ENCODE measurements around the gene DSG3. TPM values are rescaled to one million over a fixed set of nuclear protein-coding genes. Genes with fewer than 3 reads are reported as not detected.

Gene DSG3
- total RNA-seq, 1 experiment from 2014 or later = 0.04 TPM

DNA sequence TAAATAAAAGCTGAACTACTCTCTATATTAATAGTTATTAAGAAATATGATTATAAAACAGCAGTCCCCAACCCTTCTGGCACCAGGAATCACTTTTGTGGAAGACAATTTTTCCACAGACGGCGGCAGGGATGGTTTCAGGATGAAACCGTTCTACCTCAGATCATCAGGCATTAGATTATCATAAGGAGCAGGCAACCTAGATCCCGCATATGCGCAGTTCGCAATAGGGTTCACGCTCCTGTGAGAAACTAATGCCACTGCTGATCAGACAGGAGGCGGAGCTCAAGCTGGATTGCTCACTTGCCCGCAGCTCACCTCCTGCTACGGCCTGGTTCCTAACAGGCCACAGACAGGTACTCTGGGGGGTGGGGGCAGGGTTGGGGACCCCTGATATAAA is 31.1 kb downstream of the DSG3 start:
- H3K79me1 ChIP-seq (ENCODE audit: insufficient read depth, low read depth, low read length, poor library complexity, severe bottlenecking) = no peaks in the 10 kb centered on the region
- no peaks in the 10 kb centered on the region for H3K27me3 ChIP-seq (ENCODE audit: insufficient read depth, low read length)
- H3K56ac ChIP-seq (ENCODE audit: insufficient read length, low read depth, low read length) = no peak overlapping the region
- H4K20me1 ChIP-seq (ENCODE audit: control insufficient read depth, insufficient read depth, insufficient read length) = no peaks in the 10 kb centered on the region
- no peak overlapping the region for H2BK12ac ChIP-seq (ENCODE audit: insufficient read length, low read depth, low read length)
- H2BK5ac ChIP-seq (ENCODE audit: insufficient read length, low read length) = no peak overlapping the region
- Mint-ChIP-seq H3K36me3 (ENCODE audit: insufficient read depth in 1 of 3, low read depth in 3 of 3) (peaks cover 0 to 7% (median 0%) of the 10 kb centered on the region in 3 experiments; a peak in 2 of 7 replicates), H3K27ac (no peak overlapping the region), H3K4me1 (no peaks in the 10 kb centered on the region), H3K9me3 (peaks cover 5 to 9% of the 10 kb centered on the region in 2 experiments; a peak in 4 of 5 replicates), H3K27me3 (ENCODE audit: low read depth) (no peaks in the 10 kb centered on the region), H3K4me3 (no peak overlapping the region)
- TF ChIP-seq, protein P1, sequence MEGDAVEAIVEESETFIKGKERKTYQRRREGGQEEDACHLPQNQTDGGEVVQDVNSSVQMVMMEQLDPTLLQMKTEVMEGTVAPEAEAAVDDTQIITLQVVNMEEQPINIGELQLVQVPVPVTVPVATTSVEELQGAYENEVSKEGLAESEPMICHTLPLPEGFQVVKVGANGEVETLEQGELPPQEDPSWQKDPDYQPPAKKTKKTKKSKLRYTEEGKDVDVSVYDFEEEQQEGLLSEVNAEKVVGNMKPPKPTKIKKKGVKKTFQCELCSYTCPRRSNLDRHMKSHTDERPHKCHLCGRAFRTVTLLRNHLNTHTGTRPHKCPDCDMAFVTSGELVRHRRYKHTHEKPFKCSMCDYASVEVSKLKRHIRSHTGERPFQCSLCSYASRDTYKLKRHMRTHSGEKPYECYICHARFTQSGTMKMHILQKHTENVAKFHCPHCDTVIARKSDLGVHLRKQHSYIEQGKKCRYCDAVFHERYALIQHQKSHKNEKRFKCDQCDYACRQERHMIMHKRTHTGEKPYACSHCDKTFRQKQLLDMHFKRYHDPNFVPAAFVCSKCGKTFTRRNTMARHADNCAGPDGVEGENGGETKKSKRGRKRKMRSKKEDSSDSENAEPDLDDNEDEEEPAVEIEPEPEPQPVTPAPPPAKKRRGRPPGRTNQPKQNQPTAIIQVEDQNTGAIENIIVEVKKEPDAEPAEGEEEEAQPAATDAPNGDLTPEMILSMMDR (conservative IDR thresholded peaks at IDR 0.05) = no peak
- no peak overlapping the region for H3K27ac ChIP-seq (ENCODE audit: insufficient read length, low read depth, low read length)
- WGBS (ENCODE audit: extremely low coverage, insufficient read length, low lambda C conversion rate) = no CpG with 5 or more reads among the region's 10 CpGs
- no peak for DNase-seq
- no peaks in the 10 kb centered on the region for H3K79me2 ChIP-seq (ENCODE audit: insufficient read depth, low read length)
- no peak overlapping the region for H3K4me2 ChIP-seq (ENCODE audit: insufficient read depth, insufficient read length, low read length)
- H2BK120ac ChIP-seq (ENCODE audit: low read depth, low read length, poor library complexity, severe bottlenecking) = no peak overlapping the region
- H3K9ac ChIP-seq (ENCODE audit: extremely low read depth, insufficient read length, low read length) = no peak overlapping the region
- no peak overlapping the region for H3T11ph ChIP-seq (ENCODE audit: low read length)
- H3K4ac ChIP-seq (ENCODE audit: low read depth, low read length) = no peak overlapping the region
- no peak overlapping the region for H2BK20ac ChIP-seq (ENCODE audit: low read depth, low read length, poor library complexity, severe bottlenecking)
- H4K91ac ChIP-seq (ENCODE audit: insufficient read length, low read depth, low read length) = no peak overlapping the region
- no peak overlapping the region for H3K23ac ChIP-seq (ENCODE audit: insufficient read length, low read depth, low read length)
- no peak overlapping the region for H4K5ac ChIP-seq (ENCODE audit: insufficient read length, low read depth, low read length)
- no peaks in the 10 kb centered on the region for H3K4me1 ChIP-seq (ENCODE audit: insufficient read depth, low read length)
- no peak overlapping the region for H4K8ac ChIP-seq (replicated peaks; ENCODE audit: insufficient read length, low read depth, low read length)
- H3K18ac ChIP-seq (ENCODE audit: insufficient read length, low read depth, low read length) = no peak overlapping the region
- no peak overlapping the region for H2AK5ac ChIP-seq (ENCODE audit: insufficient read length, low read length)
- no peak overlapping the region for H2BK15ac ChIP-seq (ENCODE audit: low read depth, low read length)
- no peaks in the 10 kb centered on the region for H3K9me3 ChIP-seq (ENCODE audit: control insufficient read depth, low read depth, low read length)
- H2AFZ ChIP-seq (ENCODE audit: low read length) = no peak overlapping the region
- no peaks in the 10 kb centered on the region for H3K23me2 ChIP-seq (ENCODE audit: insufficient read length, low read depth, low read length, poor library complexity, severe bottlenecking)
- no peak overlapping the region for H3K14ac ChIP-seq (ENCODE audit: insufficient read depth, low read length)
